Stimulated activated naive CD8-positive, alpha-beta T cell treated with anti-CD3 and anti-CD28 coated beads, Interleukin-15, amount 100 ng/mL, for 72 hours (primary cell): ENCODE data around the gene VAC14.

Experiments used
- ATAC-seq: fragments of 150-1000 bp; cut with Tn5 transposase; 2 replicates; pipeline ENCODE4 v1.10.0; 2021; ENCODE audit warnings: mild to moderate bottlenecking, moderate library complexity
- DNase-seq, 2 donors: peaks; one replicate each; pipeline ENCODE4 v3.0.0; 2021 to 2022
- H3K27ac Mint-ChIP-seq, 2 donors: one replicate each; pipeline ENCODE4 v1.8.0; 2022; ENCODE audit warnings: mild to moderate bottlenecking in 2 of 2, mixed read lengths in 2 of 2, moderate library complexity in 2 of 2
- H3K27me3 Mint-ChIP-seq: one replicate; pipeline ENCODE4 v1.8.0; 2022; ENCODE audit warnings: mixed read lengths
- H3K4me1 Mint-ChIP-seq: one replicate; pipeline ENCODE4 v1.8.0; 2022; ENCODE audit warnings: mild to moderate bottlenecking, mixed read lengths
- H3K4me3 Mint-ChIP-seq, 2 donors: one replicate each; pipeline ENCODE4 v1.8.0; 2022; ENCODE audit warnings: mild to moderate bottlenecking in 2 of 2, mixed read lengths in 2 of 2, moderate library complexity in 1 of 2
- H3K9me3 Mint-ChIP-seq, 2 donors: one replicate each; pipeline ENCODE4 v1.8.0; 2022; ENCODE audit warnings: mixed read lengths in 2 of 2

VAC14 gene

GRCh38 chr16:70694088-70694867 is 106.7 kb downstream of the VAC14 start:
- H3K27me3 Mint-ChIP-seq: no peaks in the 10 kb centered on the region
- no peak overlapping the region for H3K4me3 Mint-ChIP-seq
- H3K4me1 Mint-ChIP-seq: peaks cover 57% of the 10 kb centered on the region
- no peaks in the 10 kb centered on the region for H3K9me3 Mint-ChIP-seq
- H3K27ac Mint-ChIP-seq: no peak overlapping the region
- DNase-seq (no peak), ATAC-seq (no peak)

- H3K27ac Mint-ChIP-seq: no peak overlapping the region
- H3K4me3 Mint-ChIP-seq: no peak overlapping the region
- no peaks in the 10 kb centered on the region for H3K27me3 Mint-ChIP-seq
- ATAC-seq: no peak
- no peaks in the 10 kb centered on the region for H3K9me3 Mint-ChIP-seq
- H3K4me1 Mint-ChIP-seq: peaks cover 47% of the 10 kb centered on the region
- DNase-seq: no peak
These were observed 107.9 kb downstream of the VAC14 start for GRCh38 chr16:70692873-70693671.

- peaks cover 40% of the 10 kb centered on the region for H3K4me1 Mint-ChIP-seq
- H3K4me3 Mint-ChIP-seq: no peak overlapping the region
- DNase-seq: no peak
- H3K9me3 Mint-ChIP-seq: no peaks in the 10 kb centered on the region
- no peak for ATAC-seq
- no peaks in the 10 kb centered on the region for H3K27me3 Mint-ChIP-seq
- no peak overlapping the region for H3K27ac Mint-ChIP-seq
These were observed 108.7 kb downstream of the VAC14 start for GRCh38 chr16:70692130-70692872.

- H3K4me3 Mint-ChIP-seq: no peak overlapping the region
- DNase-seq (no peak), ATAC-seq (no peak)
- H3K4me1 Mint-ChIP-seq: peaks cover 31% of the 10 kb centered on the region
- no peak overlapping the region for H3K27ac Mint-ChIP-seq
- H3K9me3 Mint-ChIP-seq: no peaks in the 10 kb centered on the region
- H3K27me3 Mint-ChIP-seq: no peaks in the 10 kb centered on the region
These were observed 109.5 kb downstream of the VAC14 start for GRCh38 chr16:70691223-70692129.

GRCh38 chr16:70689970-70690891 is 110.7 kb downstream of the VAC14 start:
- H3K9me3 Mint-ChIP-seq: no peaks in the 10 kb centered on the region
- H3K27me3 Mint-ChIP-seq: no peaks in the 10 kb centered on the region
- H3K4me1 Mint-ChIP-seq: peaks cover 19% of the 10 kb centered on the region
- peak overlapping the region; percentile 40 to 59 for H3K27ac Mint-ChIP-seq
- DNase-seq: no peak
- no peak for ATAC-seq
- no peak overlapping the region for H3K4me3 Mint-ChIP-seq

GRCh38 chr16:70689035-70689969 is 111.7 kb downstream of the VAC14 start:
- Mint-ChIP-seq H3K27me3 (no peaks in the 10 kb centered on the region), H3K4me1 (peaks cover 10% of the 10 kb centered on the region), H3K4me3 (no peak overlapping the region), H3K9me3 (no peaks in the 10 kb centered on the region), H3K27ac (no peak overlapping the region)
- DNase-seq (no peak), ATAC-seq (no peak)

GRCh38 chr16:70688246-70688742 is 112.7 kb downstream of the VAC14 start:
- Mint-ChIP-seq H3K4me1 (peaks cover 11% of the 10 kb centered on the region), H3K4me3 (no peak overlapping the region), H3K9me3 (no peaks in the 10 kb centered on the region), H3K27ac (peak overlapping the region in 1 of 2 donors; percentile 11), H3K27me3 (no peaks in the 10 kb centered on the region)
- DNase-seq (no peak), ATAC-seq (no peak)

GRCh38 chr16:70687671-70688245 is 113.2 kb downstream of the VAC14 start:
- no peak overlapping the region for H3K27ac Mint-ChIP-seq
- H3K4me3 Mint-ChIP-seq: no peak overlapping the region

GRCh38 chr16:70687102-70687511 is 113.9 kb downstream of the VAC14 start:
- Mint-ChIP-seq H3K4me1 (peaks cover 13% of the 10 kb centered on the region), H3K4me3 (peak overlapping the region in 1 of 2 donors; percentile 34), H3K9me3 (no peaks in the 10 kb centered on the region), H3K27ac (peak overlapping the region in 1 of 2 donors; percentile 22), H3K27me3 (no peaks in the 10 kb centered on the region)
- no peak for ATAC-seq
- no peak for DNase-seq

More at GRCh38 chr16:70687671-70688245, 113.2 kb downstream of the VAC14 start:
- no peaks in the 10 kb centered on the region for H3K9me3 Mint-ChIP-seq
- DNase-seq (no peak), ATAC-seq (no peak)
- H3K27me3 Mint-ChIP-seq: no peaks in the 10 kb centered on the region
- H3K4me1 Mint-ChIP-seq: peaks cover 9% of the 10 kb centered on the region

GRCh38 chr16:70686376-70687101 is 114.4 kb downstream of the VAC14 start:
- DNase-seq: no peak
- ATAC-seq: peak; percentile 44
- peak overlapping the region; percentile 55 to 59 for H3K4me3 Mint-ChIP-seq
- H3K9me3 Mint-ChIP-seq: no peaks in the 10 kb centered on the region
- peaks cover 18% of the 10 kb centered on the region for H3K4me1 Mint-ChIP-seq
- no peak overlapping the region for H3K27ac Mint-ChIP-seq
- H3K27me3 Mint-ChIP-seq: no peaks in the 10 kb centered on the region

GRCh38 chr16:70685938-70686375 is 115.0 kb downstream of the VAC14 start, which contains the start of gene MTSS2:
Gene MTSS2 (minus strand): TSS chr16:70686053. CDS start chr16:70685791, 262 bp downstream.
- DNase-seq (peak in 1 of 2 donors; percentile 37), ATAC-seq (peak; percentile 47)
- no peaks in the 10 kb centered on the region for H3K9me3 Mint-ChIP-seq
- peaks cover 24% of the 10 kb centered on the region for H3K4me1 Mint-ChIP-seq
- peak within 1 kb of the TSS; percentile 78 to 79 for H3K4me3 Mint-ChIP-seq
- H3K27me3 Mint-ChIP-seq: no peaks in the 10 kb centered on the region
- H3K27ac Mint-ChIP-seq: peak within 1 kb of the TSS in 1 of 2 donors; percentile 74
